NCI-H748 (cell line): ENCODE data around the gene STAU1.
"Not testable (repeated sequence)": the region's sequence is repeated elsewhere in the genome, so short reads cannot be mapped to it uniquely, and the experiment has no call there.

ENCODE experiments used
- DNase-seq: peaks from one replicate; lab custom pipeline; 2025; ENCODE audit not compliant: unreplicated experiment; lab: John Stamatoyannopoulos, UW

The STAU1 gene

GRCh38 chr20:49166534-49167449 lies 21.3 kb downstream of the STAU1 start:
- no peak for DNase-seq

- no peak for DNase-seq
These were observed 22.5 kb downstream of the STAU1 start for GRCh38 chr20:49165611-49166010.

GRCh38 chr20:49163696-49164095 lies 24.4 kb downstream of the STAU1 start:
- DNase-seq, result no peak

GRCh38 chr20:49161428-49162152 lies 26.5 kb downstream of the STAU1 start:
- DNase-seq, result no peak

- no peak for DNase-seq
These were observed 27.8 kb downstream of the STAU1 start for GRCh38 chr20:49160057-49160929.

- DNase-seq, result no peak
These were observed 31.0 kb downstream of the STAU1 start for GRCh38 chr20:49157146-49157545.

- DNase-seq, result no peak
These were observed 31.7 kb downstream of the STAU1 start for GRCh38 chr20:49156481-49156880.

GRCh38 chr20:49151436-49151835 lies 36.7 kb downstream of the STAU1 start:
- DNase-seq, result no peak

GRCh38 chr20:49149281-49150045 lies 38.7 kb downstream of the STAU1 start:
- no peak for DNase-seq

- no peak for DNase-seq
These were observed 39.5 kb downstream of the STAU1 start for GRCh38 chr20:49148601-49149000.

- DNase-seq, result no peak
These were observed 40.8 kb downstream of the STAU1 start for GRCh38 chr20:49147296-49147695.

- DNase-seq, result no peak
These were observed 41.5 kb downstream of the STAU1 start for GRCh38 chr20:49146442-49147225.

GRCh38 chr20:49140834-49141233 lies 47.3 kb downstream of the STAU1 start:
- no peak for DNase-seq

- DNase-seq, result no peak
These were observed 47.7 kb downstream of the STAU1 start for GRCh38 chr20:49140411-49140810.

GRCh38 chr20:49138431-49138830 lies 49.7 kb downstream of the STAU1 start:
- no peak for DNase-seq

- no peak for DNase-seq
These were observed 51.1 kb downstream of the STAU1 start for GRCh38 chr20:49136817-49137571.

GRCh38 chr20:49134797-49135196 lies 53.3 kb downstream of the STAU1 start:
- not testable (repeated sequence) for DNase-seq

- DNase-seq, result no peak
These were observed 54.6 kb downstream of the STAU1 start for GRCh38 chr20:49133571-49133970.

- DNase-seq, result peak; percentile 44
These were observed 55.1 kb downstream of the STAU1 start for GRCh38 chr20:49132995-49133478.
